Transverse colon (tissue), 4 donors: ENCODE data around the gene PIK3AP1.

Source experiments
- CTCF ChIP-seq, 5 experiments: fragments of 200-600 bp in 3 of 5; fragments of 450-650 bp in 2 of 5; sonication (generic) in 3 of 5; IDR thresholded peaks; 1 replicate in 2 of 5; 2 replicates in 3 of 5; pipeline ENCODE4 v1.5.1; 2016 to 2017; ENCODE audit warnings: antibody characterized with exemption in 5 of 5, inconsistent platforms in 3 of 5, mild to moderate bottlenecking in 2 of 5, moderate library complexity in 1 of 5
- EP300 ChIP-seq: sonication (generic); formaldehyde crosslinking; IDR thresholded peaks from one replicate; pipeline ENCODE4 v1.6.1; 2017; ENCODE audit warnings: antibody characterized with exemption, low read depth
- POLR2AphosphoS5 ChIP-seq, 3 donors: sonication (generic); formaldehyde crosslinking; IDR thresholded peaks; one replicate each; pipeline ENCODE4 v1.6.1; 2016; ENCODE audit warnings: antibody characterized with exemption in 3 of 3

GRCh38 chr10:96705134-96705533, 15.2 kb downstream of the PIK3AP1 start:
- TF ChIP-seq EP300 = no peak
- no peak for TF ChIP-seq CTCF (IDR thresholded peaks at IDR 0.05)
- no peak for TF ChIP-seq POLR2AphosphoS5 (IDR thresholded peaks at IDR 0.05)
